HG02610 (cell line): ENCODE measurements around the gene ABTB2.

Source experiments
- ATAC-seq: cut with Tn5 transposase; IDR thresholded peaks from one replicate; pipeline ENCODE4 v1.9.1; 2021; ENCODE audit warnings: mild to moderate bottlenecking, moderate library complexity; ENCODE audit not compliant: unreplicated experiment

Gene ABTB2

DNA sequence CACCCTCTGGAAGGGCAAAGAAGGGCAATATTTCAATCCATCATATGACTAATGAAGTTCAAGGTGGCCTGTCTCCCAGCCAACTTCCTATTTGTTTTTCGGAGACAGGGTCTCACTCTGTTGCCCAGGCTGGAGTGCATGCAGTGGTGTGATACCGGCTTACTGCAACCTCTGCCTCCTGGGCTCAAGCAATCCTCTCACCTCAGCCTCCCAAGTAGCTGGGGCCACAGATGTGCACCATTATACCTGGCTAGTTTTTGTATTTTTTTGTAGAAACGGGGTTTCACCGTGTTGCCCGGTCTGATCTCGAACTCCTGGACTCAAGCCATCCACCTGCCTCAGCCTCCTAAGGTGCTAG is 13.4 kb downstream of the ABTB2 start:
- no peak for ATAC-seq

DNA sequence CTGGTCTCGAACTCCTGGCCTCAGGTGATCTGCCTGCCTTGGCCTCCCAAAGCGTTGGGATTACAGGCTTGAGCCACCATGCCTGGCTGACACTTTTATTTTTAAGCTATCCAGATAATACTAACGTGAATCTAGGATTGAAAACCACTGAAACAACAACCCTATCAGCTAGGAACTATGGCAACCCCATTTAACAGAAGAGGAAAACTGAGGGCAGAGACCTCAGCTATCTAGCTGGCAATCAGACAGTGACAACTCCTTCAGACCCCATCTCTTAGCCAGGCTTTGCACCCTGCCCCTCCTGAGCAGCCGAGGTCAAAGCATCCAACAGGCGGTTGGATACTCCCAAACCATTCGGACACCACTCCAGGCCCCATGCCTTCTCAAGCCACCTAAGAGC is 14.1 kb downstream of the ABTB2 start:
- ATAC-seq: no peak

DNA sequence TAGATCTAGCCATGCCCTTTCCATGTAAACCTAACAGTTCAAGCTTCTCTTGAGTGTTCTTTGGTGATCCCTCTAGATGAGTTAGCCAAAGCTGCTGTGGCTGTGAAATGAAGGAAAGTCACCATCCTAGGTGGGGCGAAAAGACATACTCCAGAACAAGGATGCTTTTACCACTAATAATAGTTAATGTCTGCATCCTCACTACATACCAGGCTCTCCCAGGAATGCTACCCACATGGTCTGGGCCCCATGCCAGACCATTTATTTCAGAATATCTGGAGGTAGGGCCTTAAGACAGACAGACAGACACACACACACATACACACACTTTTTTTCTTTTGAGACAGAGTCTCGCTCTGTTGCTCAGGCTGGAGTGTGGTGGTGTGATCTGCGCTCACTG is 14.7 kb downstream of the ABTB2 start:
- ATAC-seq: no peak

DNA sequence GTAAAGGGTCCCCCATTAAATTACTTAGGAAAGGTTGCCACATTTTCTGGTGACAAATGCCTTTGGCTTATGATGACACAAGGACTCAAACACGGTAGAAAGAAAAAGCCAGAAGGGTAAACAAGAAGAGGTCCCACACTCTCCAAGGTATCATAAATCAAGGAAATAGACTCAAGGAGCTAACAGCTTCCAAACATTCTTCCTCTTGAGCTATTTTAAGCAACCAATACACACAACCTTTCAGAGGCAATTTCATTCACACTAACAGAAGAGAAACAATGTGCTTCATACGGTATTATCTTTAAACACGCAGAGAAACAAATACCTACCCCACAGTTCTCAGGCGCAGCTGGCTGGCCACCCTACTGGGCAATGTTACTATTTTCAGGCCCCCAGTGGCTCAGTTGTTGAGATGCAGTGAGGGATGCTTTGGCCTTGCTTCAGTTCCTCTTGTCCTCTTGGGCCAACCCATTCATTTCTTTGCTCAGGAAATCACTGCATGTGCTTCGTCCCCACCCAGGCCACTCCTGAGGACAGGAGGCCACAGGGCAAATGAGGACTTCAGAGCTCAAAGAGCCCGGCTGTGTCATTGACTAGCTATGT is 15.8 kb downstream of the ABTB2 start:
- no peak for ATAC-seq

DNA sequence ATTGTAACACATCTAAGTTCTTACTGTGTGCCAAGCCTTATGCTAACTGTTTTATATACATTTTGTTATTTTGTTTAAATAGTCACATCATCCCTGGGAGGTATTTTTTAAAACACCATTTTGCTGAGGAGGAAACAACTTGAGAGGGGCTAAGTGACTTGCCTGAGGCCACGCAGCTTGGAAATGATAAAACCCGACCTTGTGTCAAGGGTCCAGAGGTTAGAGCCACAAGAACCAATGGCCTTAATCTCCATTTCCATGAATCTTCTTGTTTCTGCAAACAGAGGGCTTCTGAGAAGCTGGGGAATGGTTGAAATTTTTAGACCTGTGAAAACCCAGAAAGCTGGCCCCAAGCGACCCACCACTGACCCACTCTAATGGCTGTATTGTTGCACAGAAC is 16.7 kb downstream of the ABTB2 start:
- ATAC-seq: no peak

DNA sequence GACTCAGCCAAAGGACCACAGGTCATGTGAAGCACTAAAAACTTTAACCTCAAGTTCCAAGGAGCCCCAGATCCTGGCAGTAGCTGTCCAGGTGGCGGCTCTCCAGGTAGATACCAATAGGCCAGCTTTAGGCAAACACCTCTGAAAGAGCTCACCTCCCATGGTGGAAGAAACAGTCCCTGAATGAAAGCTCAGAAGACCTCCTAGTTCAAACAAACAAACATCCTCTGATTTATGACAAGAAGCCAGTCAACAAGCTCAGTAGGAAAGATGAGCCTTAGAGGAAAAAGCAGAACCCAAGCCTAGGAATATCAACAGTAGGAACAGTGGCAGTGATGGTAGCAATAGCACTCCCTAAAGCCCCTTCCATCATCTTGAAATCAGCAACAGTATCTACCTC is 17.2 kb downstream of the ABTB2 start:
- ATAC-seq: no peak

DNA sequence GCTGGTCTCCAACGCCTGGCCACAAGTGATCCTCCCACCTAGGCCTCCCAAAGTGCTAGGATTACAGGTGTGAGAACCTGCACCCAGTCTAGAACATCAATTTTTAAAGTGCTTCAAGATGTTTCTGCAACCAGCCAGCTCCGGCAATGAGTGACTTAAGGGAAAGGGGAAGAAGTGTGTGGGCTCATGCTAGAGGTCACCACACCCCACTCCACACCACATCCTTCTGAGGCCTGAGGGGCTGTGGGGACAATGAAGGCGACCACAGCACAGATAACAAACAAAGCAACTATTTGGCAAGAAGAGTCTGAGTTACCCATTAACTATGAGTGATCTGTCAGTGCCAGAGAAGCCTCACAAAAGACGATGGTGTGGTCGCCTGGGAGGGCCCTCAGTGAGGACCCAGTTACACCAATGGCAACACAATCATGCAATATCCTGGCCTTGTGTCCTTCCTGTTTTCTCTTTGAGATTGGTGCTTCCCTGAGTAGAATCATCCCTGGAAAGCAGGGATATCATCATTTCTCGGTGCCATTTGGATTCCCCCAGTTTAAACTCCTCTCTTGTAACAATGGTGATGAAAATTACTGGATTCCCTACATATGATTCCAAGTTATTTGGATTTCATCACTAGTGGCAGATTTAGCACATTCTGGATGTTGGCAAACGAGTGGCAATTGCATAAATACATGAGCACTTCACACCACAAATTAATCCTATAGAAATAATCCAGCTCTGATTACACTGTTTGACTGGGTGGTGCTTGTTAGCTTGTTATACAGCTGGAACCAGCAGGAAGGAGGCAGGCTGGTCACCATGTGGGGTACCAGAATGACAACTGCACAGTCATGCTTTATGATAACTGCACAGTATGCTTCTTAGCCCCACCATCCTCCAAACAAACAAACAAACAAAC is 18.4 kb downstream of the ABTB2 start:
- peak; percentile 72 for ATAC-seq

DNA sequence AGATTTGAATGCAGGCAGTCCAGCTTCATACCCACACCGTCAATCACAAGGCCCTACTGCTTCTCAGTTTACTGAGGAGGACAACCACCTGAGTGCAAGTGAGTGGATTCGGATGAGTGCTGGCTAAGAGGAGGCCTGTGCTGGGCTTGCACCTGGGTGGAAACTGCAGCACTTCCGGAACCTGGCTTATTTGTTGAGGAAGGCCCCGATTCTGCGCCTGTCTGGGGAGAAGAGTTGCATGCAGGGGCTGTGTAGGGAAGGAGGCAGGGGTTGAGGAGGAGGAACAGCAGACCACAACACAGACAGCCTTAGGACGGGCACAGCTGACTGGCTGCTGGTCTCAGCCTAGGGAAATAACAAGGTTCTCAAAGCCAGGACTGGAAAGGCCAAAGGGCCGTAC is 20.8 kb downstream of the ABTB2 start:
- ATAC-seq: no peak

DNA sequence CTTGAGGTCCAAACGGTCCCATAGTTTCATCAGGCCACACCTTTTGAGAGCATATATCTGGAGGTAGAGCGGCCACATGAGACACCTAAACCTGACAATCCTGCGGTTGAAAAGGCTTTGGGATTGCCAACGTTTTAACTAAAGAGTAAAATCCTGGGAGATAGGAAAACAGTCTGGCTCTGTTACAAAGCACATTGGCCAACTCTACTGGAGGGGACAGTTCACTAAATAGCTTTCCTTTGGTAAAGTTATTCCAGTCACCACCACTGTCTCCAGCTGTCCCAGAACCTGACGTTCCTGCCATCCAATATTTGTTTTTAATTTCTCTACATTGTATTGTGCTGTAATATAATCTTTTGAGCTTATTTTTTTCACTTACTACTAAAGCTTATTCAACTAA is 22.0 kb downstream of the ABTB2 start:
- ATAC-seq: no peak

DNA sequence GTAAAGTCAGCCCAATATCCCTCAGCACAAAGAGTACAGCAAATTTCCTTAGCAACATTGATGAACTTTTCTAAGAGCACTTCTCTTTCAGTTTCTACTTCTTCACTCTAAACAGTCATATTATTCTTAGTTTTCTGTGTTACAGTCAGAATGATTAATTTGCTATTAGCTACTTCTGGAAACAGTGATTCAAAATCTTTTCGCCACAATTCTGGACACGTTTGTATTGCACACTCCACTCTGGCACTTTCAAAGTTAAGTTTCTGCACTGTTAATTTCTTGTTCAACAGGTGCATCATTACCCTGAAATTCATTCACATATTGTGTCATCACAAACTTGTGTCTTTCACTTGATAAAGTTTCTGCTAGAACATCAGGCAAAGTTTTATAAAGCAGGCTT is 22.5 kb downstream of the ABTB2 start:
- ATAC-seq: peak; percentile 39

DNA sequence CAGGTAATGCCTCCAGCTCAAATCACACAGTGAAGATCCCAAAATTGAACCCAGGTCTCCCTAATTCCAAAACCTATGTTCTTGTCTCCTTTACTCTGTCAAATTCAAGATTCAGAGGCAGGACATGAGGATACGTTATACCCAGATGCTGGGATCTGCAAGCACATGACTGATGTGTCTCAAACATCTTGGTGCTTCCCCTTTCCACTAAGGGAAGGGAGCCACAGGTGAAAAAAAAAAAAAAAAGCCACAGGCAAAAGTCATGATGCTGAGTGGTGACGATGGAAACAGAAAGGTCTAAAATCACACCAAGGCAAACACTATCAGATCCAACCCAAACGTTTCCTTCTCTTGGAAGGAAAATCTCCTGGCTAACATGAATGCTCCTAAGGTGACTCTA is 24.0 kb downstream of the ABTB2 start:
- ATAC-seq: peak; percentile 37

DNA sequence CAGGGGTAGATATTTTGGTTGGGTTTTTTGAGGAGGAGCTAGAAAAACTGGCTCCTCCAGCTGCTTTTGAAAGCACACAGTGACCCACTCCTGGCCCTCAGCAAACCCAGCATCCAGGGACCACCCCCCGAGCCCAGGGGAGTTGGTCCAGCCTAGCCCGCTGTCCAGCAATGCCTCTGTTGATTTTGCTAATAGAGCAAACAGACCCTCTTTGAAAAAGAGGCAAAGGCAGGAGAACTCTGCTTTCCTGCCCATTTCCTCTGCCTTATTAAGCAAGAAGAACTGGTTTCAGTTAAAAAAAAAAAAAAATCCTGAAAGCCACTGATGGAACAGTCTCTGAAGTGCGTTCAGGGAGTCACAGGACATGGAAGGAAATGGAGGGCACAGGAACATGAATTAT is 25.3 kb downstream of the ABTB2 start:
- ATAC-seq: no peak

DNA sequence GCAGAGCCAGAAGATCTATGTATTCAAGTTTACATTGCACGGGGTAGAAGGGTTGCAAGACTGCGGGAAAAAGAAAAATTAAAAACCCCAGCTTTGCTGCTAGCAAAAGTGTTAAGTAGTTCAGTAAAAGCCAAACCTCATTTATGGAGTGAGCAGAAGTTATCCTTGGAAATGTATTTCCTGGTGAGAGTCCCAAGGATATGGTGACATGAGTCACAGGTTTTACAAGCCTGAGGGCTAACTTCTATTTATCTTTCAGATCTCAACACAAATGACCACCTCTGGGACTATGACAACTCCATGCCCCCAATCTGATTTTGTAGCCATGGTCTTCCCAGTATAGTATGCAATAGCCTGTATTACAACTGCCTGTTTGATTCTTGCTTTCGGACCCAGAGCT is 26.1 kb downstream of the ABTB2 start:
- no peak for ATAC-seq

DNA sequence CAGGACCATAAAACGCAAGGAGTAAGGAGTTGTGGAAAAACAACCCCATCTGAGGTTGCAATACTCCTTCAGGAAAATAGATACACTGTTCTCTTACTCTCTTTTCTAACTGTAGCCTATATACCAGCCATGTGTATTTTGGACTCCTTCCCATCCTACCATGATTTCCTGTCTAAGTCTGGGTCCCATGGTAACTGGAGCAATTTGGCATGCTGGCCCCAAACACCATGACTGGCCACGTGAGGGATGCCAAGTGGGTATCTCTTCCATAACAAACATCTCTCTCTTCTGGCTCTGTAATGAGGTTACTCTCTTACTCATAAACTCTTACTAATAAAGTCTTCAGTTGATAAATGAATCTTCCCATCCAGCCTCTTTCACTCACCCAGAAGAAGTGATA is 26.5 kb downstream of the ABTB2 start:
- no peak for ATAC-seq

DNA sequence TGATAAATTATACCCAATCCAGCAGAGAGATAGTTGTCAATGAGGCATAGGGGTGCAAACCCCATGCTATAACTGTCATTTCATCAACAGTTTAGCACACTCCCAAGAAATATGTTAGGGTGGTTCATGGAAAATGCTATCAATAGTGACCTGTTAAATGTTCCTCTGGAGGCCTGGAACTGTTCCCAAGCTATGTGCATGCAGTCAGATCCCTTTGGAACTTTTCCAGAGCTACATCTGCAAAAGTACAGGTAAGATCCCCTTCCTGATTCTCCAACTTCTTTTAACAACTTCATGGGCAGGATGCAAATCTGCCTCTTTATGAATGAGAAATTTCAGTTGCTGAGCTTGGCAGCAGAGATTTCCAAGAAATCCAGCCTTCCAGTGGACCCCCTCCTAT is 27.2 kb downstream of the ABTB2 start:
- ATAC-seq: no peak

DNA sequence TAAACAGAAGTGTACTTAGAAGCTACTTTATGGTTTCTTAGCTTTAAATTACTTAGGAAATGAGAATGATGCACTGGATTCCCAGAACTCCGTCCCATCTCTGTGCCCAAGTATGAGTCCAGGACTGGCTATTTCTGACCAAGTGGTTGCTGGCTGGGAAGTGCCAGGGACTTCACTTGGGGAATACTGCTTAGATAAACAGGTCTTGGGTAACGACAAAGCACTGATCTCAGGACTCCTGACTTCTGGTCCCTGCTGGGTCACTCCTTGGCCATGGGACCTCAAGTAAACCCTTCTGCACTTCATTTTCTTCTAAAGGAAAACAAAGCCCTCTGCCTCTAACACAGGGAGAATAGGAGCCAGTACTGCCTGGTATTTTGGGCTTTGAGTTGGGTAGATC is 27.9 kb downstream of the ABTB2 start:
- ATAC-seq: no peak

DNA sequence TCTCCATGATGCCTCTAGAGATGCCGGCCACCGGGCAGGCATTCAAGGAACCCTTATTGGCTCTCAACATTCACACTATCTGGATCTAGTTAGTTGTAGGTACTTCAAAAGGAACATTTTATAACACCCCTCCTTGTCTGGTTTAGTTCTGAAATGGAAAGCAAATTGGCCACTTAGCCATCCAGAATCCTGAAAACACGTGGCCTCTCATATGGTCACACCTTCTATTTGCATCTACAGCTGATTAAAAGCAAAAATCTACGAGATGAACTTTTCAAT is 29.2 kb downstream of the ABTB2 start:
- ATAC-seq: no peak

DNA sequence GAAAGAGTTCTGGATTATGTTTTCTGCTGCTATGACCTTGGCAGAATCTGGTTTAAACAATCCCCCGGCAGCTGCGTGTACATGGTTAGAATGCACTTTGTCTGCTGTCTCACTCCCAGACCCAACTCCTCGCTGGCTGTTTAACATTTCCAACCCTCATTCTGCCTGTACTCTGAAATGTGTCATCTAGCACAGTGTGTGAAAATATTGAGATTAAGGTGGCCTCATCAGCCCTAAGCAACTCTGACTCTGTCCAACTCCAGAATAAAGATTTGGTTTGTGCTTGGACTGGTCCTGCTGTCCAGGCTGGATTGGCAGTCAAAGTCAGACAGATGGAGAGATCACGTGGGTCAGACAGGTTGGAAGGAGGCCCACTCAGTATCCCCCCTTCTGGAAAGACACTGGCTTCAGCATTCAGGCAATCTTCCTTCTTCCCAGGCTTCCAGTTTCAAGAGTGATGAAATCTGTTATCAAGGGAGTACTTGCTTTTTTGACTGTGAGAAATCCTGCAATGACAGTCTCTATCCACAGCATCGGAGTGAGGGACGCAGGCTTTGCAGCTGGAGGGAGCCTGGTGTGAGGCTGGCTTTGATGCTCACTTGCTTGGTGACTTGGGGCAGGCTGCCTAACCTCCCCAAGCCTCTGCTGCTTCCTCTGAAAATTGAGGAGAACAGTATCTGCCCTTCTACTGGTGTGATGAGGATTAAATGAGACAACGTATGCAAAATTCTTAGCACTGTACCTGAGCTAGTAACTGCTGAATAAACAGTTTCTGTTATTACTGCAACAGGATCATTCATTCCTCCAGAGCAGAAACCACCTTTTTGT is 29.8 kb downstream of the ABTB2 start:
- ATAC-seq: no peak

DNA sequence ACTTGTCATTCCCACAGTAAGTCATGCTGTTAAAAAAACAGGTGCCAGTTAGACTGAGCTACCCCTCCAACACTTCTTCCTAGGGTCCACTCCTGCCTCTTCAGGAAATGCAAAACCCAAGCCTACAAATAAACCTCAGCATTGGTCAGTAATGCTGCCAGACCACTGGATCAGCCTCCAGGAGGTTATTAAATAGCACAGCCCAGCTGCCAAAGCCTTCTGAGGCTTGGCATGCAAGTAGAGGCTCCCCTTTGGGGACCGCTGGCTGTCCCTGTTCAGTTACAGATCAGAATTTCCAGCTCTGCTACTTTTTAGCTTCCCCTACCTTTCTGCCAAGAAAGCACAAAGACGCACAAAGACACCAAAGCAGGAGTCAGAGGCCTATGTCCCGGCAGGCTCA is 33.3 kb downstream of the ABTB2 start:
- no peak for ATAC-seq

DNA sequence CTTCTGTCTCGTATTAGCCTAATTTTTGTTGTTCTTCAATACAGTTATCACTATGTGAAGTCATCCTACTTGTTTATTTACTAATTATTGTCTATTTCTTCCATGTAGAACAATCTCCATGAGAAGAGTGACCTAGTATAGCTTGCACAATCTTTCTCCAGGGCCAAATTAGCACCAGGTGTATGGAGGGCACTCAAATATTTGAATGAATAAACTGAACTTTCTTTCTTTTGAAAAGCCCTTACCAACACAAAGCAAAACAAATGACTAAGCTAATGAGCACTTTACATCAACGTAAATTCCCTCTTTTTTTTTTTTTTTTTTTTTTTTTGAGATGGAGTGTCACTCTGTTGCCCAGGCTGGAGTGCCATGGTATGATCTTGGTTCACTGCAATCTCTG is 34.2 kb downstream of the ABTB2 start:
- no peak for ATAC-seq

DNA sequence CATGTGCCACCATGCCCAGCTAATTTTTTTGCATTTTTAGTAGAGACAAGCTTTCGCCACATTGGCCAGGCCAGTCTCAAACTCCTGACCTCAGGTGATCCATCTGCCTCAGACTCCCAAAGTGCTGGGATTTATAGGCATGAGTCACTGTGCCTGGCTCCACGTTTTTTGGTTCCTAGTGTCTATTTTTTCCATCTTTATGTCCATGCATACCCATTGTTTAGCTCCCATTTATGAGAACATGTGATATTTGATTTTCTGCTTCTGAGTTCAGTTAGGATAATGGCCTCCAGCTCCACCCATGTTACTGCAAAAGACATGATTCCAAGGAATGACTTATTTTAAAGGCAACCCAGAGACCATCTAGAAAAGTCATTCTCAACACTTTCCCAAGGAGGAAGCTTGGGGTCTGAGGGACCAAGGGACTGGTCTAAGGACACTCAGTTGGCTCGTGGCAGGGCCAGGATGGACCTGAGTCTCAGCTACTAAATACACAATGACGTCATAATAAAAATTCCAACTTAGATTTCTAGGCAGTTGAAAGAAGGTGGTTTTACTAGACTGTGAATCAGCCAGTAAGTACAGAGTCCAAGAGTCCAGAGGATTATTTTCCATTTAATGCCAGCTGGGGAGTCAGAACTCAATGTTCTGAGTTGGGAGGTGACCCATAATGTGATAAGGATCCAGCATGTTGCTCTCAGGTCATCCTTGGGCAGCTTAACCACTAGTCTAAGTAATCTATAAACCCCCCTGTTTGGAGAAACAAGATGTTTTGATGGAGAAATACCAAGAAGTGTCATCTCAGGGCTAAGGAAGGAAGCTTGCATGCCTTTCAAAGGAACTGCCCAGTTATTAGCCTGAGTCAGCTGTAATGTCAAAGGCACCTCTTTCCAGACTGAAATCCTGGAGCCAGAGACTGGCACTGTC is 39.4 kb downstream of the ABTB2 start:
- no peak for ATAC-seq
